IMR-90 (cell line): ENCODE results near the gene ACOT4.

Source experiments
- CEBPB ChIP-seq: IDR thresholded peaks from 2 replicates; pipeline ENCODE4 v1.6.1; 2012; ENCODE audit warnings: low read depth, low read length, improper control_type of control experiment
- POLR2A ChIP-seq: IDR thresholded peaks from 2 replicates; pipeline ENCODE4 v1.6.1; 2012; ENCODE audit warnings: mild to moderate bottlenecking, low read depth, low read length
- RFX5 ChIP-seq: IDR thresholded peaks from 2 replicates; pipeline ENCODE4 v1.8.0; 2012; ENCODE audit warnings: low read depth, mild to moderate bottlenecking, low read length, moderate library complexity
- TF ChIP-seq, protein P1 (sequence below): conservative IDR thresholded peaks from 2 replicates; pipeline ENCODE4 v1.5.1; 2012; ENCODE audit warnings: mild to moderate bottlenecking, low read depth, low read length, improper control_type of control experiment
- TF ChIP-seq, protein P2 (sequence below): fragments of 150-350 bp; IDR thresholded peaks from 2 replicates; pipeline ENCODE4 v1.6.1; 2016; ENCODE audit warnings: low read depth, mild to moderate bottlenecking, low read length, moderate library complexity, borderline replicate concordance

DNA sequence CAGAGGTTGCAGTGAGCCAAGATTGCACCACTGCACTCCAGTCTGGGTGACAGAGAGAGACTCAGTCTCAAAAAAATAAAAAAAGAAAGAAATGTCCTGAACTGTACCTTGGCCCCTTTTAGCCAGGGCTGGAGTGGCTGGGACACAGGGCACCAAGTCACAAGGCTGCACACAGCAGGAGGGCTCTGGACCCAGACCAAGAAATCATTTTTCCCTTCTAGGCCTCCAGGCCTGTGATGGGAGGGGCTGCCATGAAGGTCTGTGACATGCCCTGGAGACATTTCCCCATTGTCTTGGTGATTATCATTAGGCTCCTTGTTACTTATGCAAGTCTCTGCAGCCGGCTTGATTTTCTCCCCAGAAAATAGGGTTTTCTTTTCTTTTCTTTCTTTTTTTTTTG, 15.6 kb downstream of the ACOT4 start:
- TF ChIP-seq, protein P1, sequence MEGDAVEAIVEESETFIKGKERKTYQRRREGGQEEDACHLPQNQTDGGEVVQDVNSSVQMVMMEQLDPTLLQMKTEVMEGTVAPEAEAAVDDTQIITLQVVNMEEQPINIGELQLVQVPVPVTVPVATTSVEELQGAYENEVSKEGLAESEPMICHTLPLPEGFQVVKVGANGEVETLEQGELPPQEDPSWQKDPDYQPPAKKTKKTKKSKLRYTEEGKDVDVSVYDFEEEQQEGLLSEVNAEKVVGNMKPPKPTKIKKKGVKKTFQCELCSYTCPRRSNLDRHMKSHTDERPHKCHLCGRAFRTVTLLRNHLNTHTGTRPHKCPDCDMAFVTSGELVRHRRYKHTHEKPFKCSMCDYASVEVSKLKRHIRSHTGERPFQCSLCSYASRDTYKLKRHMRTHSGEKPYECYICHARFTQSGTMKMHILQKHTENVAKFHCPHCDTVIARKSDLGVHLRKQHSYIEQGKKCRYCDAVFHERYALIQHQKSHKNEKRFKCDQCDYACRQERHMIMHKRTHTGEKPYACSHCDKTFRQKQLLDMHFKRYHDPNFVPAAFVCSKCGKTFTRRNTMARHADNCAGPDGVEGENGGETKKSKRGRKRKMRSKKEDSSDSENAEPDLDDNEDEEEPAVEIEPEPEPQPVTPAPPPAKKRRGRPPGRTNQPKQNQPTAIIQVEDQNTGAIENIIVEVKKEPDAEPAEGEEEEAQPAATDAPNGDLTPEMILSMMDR = no peak
- TF ChIP-seq RFX5 (no peak), CEBPB (no peak), POLR2A (no peak)
- TF ChIP-seq, protein P2, sequence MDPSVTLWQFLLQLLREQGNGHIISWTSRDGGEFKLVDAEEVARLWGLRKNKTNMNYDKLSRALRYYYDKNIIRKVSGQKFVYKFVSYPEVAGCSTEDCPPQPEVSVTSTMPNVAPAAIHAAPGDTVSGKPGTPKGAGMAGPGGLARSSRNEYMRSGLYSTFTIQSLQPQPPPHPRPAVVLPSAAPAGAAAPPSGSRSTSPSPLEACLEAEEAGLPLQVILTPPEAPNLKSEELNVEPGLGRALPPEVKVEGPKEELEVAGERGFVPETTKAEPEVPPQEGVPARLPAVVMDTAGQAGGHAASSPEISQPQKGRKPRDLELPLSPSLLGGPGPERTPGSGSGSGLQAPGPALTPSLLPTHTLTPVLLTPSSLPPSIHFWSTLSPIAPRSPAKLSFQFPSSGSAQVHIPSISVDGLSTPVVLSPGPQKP = no peak
